Stimulated activated CD8-positive, alpha-beta memory T cell treated with anti-CD3 and anti-CD28 coated beads, Interleukin-12 subunit alpha, Interleukin-12 subunit beta, amount 100 ng/mL, for 4 hours (primary cell): ENCODE measurements around the gene PYGO2.
A peak's percentile ranks its signal among the peaks of the same experiment; 100 is the strongest.
"Not testable (repeated sequence)": the region's sequence is repeated elsewhere in the genome, so short reads cannot be mapped to it uniquely, and the experiment has no call there.

ENCODE experiments used
- DNase-seq: peaks from one replicate; pipeline ENCODE4 v3.0.0-alpha.2; 2020; ENCODE audit warnings: low read depth

PYGO2 gene

GRCh38 chr1:154978360-154978759 lies 16.8 kb upstream of the PYGO2 start:
- no peak for DNase-seq

GRCh38 chr1:154977762-154978161 lies 16.2 kb upstream of the PYGO2 start:
- DNase-seq, result not testable (repeated sequence)

GRCh38 chr1:154975409-154976059 lies 14.0 kb upstream of the PYGO2 start:
- peak; percentile 35 for DNase-seq

GRCh38 chr1:154974808-154975408 lies 13.3 kb upstream of the PYGO2 start:
- DNase-seq, result peak; percentile 91

GRCh38 chr1:154974102-154974807 lies 12.7 kb upstream of the PYGO2 start, which contains the start of gene CKS1B:
TSS of gene CKS1B (plus strand) at chr1:154974681. CDS start at chr1:154974746, 65 bp downstream.
- peak; percentile 91 for DNase-seq

- peak; percentile 75 for DNase-seq
These were observed 11.9 kb upstream of the PYGO2 start for GRCh38 chr1:154973344-154974101.

GRCh38 chr1:154972517-154973343 lies 11.1 kb upstream of the PYGO2 start:
- no peak for DNase-seq

GRCh38 chr1:154972213-154972516 lies 10.6 kb upstream of the PYGO2 start:
- DNase-seq, result no peak

GRCh38 chr1:154971341-154971998 lies 9.9 kb upstream of the PYGO2 start:
- DNase-seq, result no peak

GRCh38 chr1:154970631-154971340 lies 9.2 kb upstream of the PYGO2 start, which contains the start of gene SHC1:
TSS of gene SHC1 (minus strand) at chr1:154970747. CDS start at chr1:154970526, 221 bp downstream.
- no peak for DNase-seq

GRCh38 chr1:154969860-154970452 lies 8.4 kb upstream of the PYGO2 start:
- DNase-seq, result no peak

- DNase-seq, result no peak
These were observed 7.7 kb upstream of the PYGO2 start for GRCh38 chr1:154969246-154969645.

- DNase-seq, result no peak
These were observed 7.1 kb upstream of the PYGO2 start for GRCh38 chr1:154968731-154969130.

GRCh38 chr1:154967331-154967950 lies 5.9 kb upstream of the PYGO2 start:
- no peak for DNase-seq

- DNase-seq, result no peak
These were observed 4.5 kb upstream of the PYGO2 start for GRCh38 chr1:154966111-154966510.

- DNase-seq, result no peak
These were observed 2.8 kb upstream of the PYGO2 start for GRCh38 chr1:154964359-154964758.

GRCh38 chr1:154963643-154964042 lies 2.1 kb upstream of the PYGO2 start:
- DNase-seq, result no peak

- no peak for DNase-seq
These were observed 1.3 kb upstream of the PYGO2 start for GRCh38 chr1:154962795-154963330.

GRCh38 chr1:154962156-154962749 lies 671 bp upstream of the PYGO2 start:
- no peak for DNase-seq
